Neural progenitor cell (in vitro differentiated cells): Measurements from ENCODE around the gene OAS1.

Experiments used
- CTCF ChIP-seq: fragments of 200-600 bp; sonication (generic); IDR thresholded peaks from 2 replicates; pipeline ENCODE4 v1.5.1; 2017; ENCODE audit warnings: antibody characterized with exemption, mild to moderate bottlenecking
- EZH2phosphoT487 ChIP-seq: fragments of 200-600 bp; sonication (generic); IDR thresholded peaks from 2 replicates; pipeline ENCODE4 v1.6.1; 2017; ENCODE audit warnings: antibody characterized with exemption

GRCh38 chr12:112962561-112962960 is 55.8 kb downstream of the OAS1 start:
- TF ChIP-seq CTCF (no peak), EZH2phosphoT487 (no peak)
